Nephron progenitor cell (in vitro differentiated cells): ENCODE measurements around the gene ACAT1.
A peak's percentile ranks its signal among the peaks of the same experiment; 100 is the strongest.
"Not testable (repeated sequence)": the region's sequence is repeated elsewhere in the genome, so short reads cannot be mapped to it uniquely, and the experiment has no call there.

ENCODE experiments used
- DNase-seq: peaks from one replicate; pipeline ENCODE4 v3.0.0; 2021
- H3K27ac Mint-ChIP-seq: 2 replicates; pipeline ENCODE4 v1.8.0; 2021; ENCODE audit warnings: mild to moderate bottlenecking, moderate library complexity, mixed read lengths
- H3K27me3 Mint-ChIP-seq: 2 replicates; pipeline ENCODE4 v1.8.0; 2021; ENCODE audit warnings: mild to moderate bottlenecking, low read depth, mixed read lengths; ENCODE audit not compliant: poor library complexity
- H3K36me3 Mint-ChIP-seq: 2 replicates; pipeline ENCODE4 v1.8.0; 2021; ENCODE audit warnings: low read depth, mixed read lengths
- H3K4me1 Mint-ChIP-seq: 2 replicates; pipeline ENCODE4 v1.8.0; 2021; ENCODE audit warnings: mixed read lengths
- H3K4me3 Mint-ChIP-seq: 2 replicates; pipeline ENCODE4 v1.8.0; 2021; ENCODE audit warnings: mild to moderate bottlenecking, moderate library complexity, mixed read lengths
- H3K9me3 Mint-ChIP-seq: 2 replicates; pipeline ENCODE4 v1.8.0; 2021; ENCODE audit warnings: mild to moderate bottlenecking, moderate library complexity, mixed read lengths
- TF ChIP-seq, protein P1 (sequence below): fragments of 200-600 bp; sonication (generic); IDR thresholded peaks from 2 replicates; pipeline ENCODE4 v1.5.0; 2021; ENCODE audit warnings: antibody characterized with exemption

The ACAT1 gene

DNA sequence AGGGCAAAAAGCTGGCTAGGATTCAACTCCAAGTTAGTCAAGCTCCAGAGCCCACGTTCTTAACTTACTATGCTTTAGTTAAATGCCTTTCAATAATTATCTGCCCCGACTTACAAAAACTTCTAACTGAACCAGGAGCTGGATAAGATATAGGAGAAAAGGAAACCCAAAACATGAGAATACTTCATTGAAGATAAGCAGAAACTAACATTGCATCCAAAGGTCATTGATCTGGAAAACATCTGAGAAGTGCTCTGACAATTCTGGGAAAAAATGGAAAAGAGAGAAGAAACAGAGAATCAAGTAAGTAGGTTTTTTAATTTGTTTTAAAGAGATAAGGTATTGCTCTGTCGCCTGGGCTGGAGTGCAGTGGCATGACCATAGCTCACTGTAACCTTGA, 27.2 kb downstream of the ACAT1 start:
- Mint-ChIP-seq H3K36me3 (peaks cover 82% of the 10 kb centered on the region), H3K27ac (no peak overlapping the region), H3K4me3 (no peak overlapping the region), H3K27me3 (no peaks in the 10 kb centered on the region), H3K4me1 (no peaks in the 10 kb centered on the region), H3K9me3 (no peaks in the 10 kb centered on the region)
- DNase-seq: no peak
- TF ChIP-seq, protein P1, sequence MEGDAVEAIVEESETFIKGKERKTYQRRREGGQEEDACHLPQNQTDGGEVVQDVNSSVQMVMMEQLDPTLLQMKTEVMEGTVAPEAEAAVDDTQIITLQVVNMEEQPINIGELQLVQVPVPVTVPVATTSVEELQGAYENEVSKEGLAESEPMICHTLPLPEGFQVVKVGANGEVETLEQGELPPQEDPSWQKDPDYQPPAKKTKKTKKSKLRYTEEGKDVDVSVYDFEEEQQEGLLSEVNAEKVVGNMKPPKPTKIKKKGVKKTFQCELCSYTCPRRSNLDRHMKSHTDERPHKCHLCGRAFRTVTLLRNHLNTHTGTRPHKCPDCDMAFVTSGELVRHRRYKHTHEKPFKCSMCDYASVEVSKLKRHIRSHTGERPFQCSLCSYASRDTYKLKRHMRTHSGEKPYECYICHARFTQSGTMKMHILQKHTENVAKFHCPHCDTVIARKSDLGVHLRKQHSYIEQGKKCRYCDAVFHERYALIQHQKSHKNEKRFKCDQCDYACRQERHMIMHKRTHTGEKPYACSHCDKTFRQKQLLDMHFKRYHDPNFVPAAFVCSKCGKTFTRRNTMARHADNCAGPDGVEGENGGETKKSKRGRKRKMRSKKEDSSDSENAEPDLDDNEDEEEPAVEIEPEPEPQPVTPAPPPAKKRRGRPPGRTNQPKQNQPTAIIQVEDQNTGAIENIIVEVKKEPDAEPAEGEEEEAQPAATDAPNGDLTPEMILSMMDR: no peak

DNA sequence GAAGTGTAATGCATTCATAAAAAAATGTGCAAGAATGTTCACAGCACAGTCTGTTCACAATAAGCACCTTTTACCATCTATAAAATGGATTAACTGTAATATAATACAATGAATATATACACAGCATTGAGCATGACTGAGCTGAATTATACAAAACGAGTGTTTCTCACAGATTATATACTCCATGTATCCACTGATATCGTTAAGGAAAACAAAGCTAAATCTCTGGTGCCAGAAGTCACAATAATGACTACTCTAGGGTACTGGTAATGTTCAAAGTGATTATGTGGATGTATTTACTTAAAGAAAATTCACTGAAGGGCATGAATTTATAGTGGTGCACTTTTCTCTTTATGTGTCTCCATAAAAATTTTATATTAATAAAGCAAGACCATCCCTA, 33.2 kb downstream of the ACAT1 start:
- TF ChIP-seq, protein P1: no peak
- H3K4me1 Mint-ChIP-seq: no peaks in the 10 kb centered on the region
- H3K4me3 Mint-ChIP-seq: no peak overlapping the region
- H3K27me3 Mint-ChIP-seq: no peaks in the 10 kb centered on the region
- no peak for DNase-seq
- H3K9me3 Mint-ChIP-seq: no peaks in the 10 kb centered on the region
- H3K36me3 Mint-ChIP-seq: peaks cover 52% of the 10 kb centered on the region
- no peak overlapping the region for H3K27ac Mint-ChIP-seq

DNA sequence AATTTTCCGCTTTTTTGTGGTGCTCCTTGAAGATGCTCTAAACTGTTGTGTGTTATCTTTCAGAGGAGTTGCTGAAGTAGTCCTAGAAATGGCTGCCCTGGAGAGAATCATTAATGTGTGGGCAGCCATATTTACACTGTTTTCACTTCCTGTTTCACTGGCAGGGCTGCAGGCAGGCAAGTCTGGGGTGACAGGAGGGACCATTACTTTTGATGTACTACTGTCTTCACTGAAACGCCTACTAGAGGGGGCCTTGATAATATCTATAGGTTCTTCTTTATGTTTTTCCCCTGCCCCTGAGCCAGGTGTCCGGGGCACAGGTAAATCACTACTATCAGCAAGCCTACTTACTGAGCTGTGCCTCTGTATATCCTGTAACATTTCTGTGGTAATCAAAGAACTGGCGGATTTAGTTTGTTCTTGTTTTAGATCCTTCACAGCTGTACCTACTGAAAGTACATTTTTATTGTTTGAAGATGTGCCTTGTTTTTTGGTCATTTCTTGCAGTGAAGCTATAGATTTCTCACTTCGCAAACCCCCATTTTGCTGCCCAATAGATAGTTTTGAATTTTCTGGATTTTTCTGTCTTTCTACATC, 39.7 kb downstream of the ACAT1 start:
- Mint-ChIP-seq H3K27me3 (no peaks in the 10 kb centered on the region), H3K4me3 (no peak overlapping the region), H3K36me3 (peaks cover 30% of the 10 kb centered on the region), H3K9me3 (no peaks in the 10 kb centered on the region), H3K4me1 (no peaks in the 10 kb centered on the region), H3K27ac (peak overlapping the region; percentile 52)
- no peak for DNase-seq
- TF ChIP-seq, protein P1: no peak

DNA sequence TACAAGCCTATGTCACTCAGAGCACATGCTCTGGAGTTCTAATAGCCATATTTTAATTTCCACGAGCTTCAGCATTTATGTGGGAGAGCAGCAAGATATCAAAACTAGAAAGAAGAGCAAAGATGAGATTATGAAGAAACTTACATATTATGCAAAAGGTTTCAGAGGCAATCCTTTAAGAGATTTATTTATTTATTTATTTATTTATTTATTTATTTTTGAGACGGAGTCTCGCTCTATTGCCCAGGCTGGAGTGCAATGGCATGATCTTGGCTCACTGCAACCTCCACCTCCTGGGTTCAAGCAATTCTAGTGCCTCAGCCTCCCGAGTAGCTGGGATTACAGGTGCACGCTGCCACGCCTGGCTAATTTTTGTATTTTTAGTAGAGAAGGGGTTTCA, 41.5 kb downstream of the ACAT1 start:
- not testable (repeated sequence) for H3K9me3 Mint-ChIP-seq, DNase-seq, H3K4me3 Mint-ChIP-seq, H3K27ac Mint-ChIP-seq, H3K27me3 Mint-ChIP-seq, H3K4me1 Mint-ChIP-seq
- peaks cover 40% of the 10 kb centered on the region for H3K36me3 Mint-ChIP-seq

DNA sequence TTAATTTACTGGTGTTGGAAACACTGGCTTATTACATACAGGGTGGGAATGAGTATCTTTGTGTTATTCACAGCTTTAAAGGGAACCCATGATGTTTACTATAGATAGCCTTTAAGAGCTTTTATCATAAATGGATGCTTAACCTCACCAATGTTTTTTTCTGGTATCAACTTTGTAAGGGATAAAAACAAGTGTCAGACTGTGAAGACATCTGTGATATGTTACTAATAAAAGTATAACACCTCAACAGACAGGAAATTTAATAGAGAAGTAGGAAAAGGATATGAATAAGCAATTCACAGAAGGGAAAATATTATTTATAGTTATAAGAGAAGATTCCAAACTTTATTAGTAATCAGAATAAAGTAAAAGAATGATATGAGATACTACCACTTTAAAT, 46.3 kb downstream of the ACAT1 start:
- H3K27ac Mint-ChIP-seq: no peak overlapping the region
- no peak for DNase-seq
- no peaks in the 10 kb centered on the region for H3K4me1 Mint-ChIP-seq
- no peaks in the 10 kb centered on the region for H3K9me3 Mint-ChIP-seq
- no peaks in the 10 kb centered on the region for H3K27me3 Mint-ChIP-seq
- H3K4me3 Mint-ChIP-seq: no peak overlapping the region
- TF ChIP-seq, protein P1: no peak
- peaks cover 56% of the 10 kb centered on the region for H3K36me3 Mint-ChIP-seq

DNA sequence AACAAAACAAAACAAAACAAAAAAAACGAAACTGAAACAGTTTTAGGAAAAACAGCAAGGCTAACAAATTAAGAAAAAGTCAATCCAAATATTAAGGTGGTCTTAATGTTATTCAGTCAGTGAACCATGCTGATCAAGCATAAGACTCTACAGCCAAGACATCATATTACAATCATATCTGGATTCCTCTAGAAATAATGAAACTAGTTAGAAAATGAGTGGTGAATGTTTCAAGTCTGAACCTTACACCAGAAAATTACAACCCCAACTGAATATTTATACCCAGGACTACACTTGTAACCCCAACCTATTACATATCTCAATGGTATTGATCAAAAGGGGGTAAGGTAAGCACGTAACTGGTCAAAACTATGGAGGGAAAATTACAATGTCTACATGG, 48.8 kb downstream of the ACAT1 start:
- H3K27ac Mint-ChIP-seq: no peak overlapping the region
- DNase-seq: no peak
- no peak overlapping the region for H3K4me3 Mint-ChIP-seq
- TF ChIP-seq, protein P1: no peak
- H3K36me3 Mint-ChIP-seq: peaks cover 65% of the 10 kb centered on the region
- no peaks in the 10 kb centered on the region for H3K4me1 Mint-ChIP-seq
- no peaks in the 10 kb centered on the region for H3K27me3 Mint-ChIP-seq
- H3K9me3 Mint-ChIP-seq: no peaks in the 10 kb centered on the region
